Gastroesophageal sphincter (tissue), 4 donors: ENCODE data around the gene SPRY4. TPM values are rescaled to one million over a fixed set of nuclear protein-coding genes. Genes with fewer than 3 reads are reported as not detected.

ENCODE experiments used
- ATAC-seq: fragments of 150-250 bp; one replicate; pipeline ENCODE4 v1.9.1; 2016; ENCODE audit warnings: mild to moderate bottlenecking, moderate library complexity
- H3K27ac ChIP-seq, 4 donors: fragments of 200-600 bp; sonication (generic) in 3 of 4; 1 replicate in 3 of 4; 2 replicates in 1 of 4; pipeline ENCODE4 v1.5.1; 2016 to 2019
- H3K27me3 ChIP-seq: fragments of 200-600 bp; sonication (generic); one replicate; pipeline ENCODE4 v1.5.1; 2019
- H3K36me3 ChIP-seq, 2 donors: fragments of 200-600 bp; sonication (generic); one replicate each; pipeline ENCODE4 v1.5.1; 2019; ENCODE audit warnings: control low read depth in 1 of 2
- H3K4me1 ChIP-seq, 3 donors: fragments of 200-600 bp; sonication (generic); 1 replicate in 2 of 3; 2 replicates in 1 of 3; pipeline ENCODE4 v1.5.1; 2016 to 2019; ENCODE audit warnings: control low read depth in 2 of 3
- H3K4me3 ChIP-seq, 2 donors: fragments of 200-600 bp; sonication (generic); one replicate each; pipeline ENCODE4 v1.5.1; 2019; ENCODE audit warnings: mild to moderate bottlenecking in 1 of 2, moderate library complexity in 1 of 2
- H3K9me3 ChIP-seq, 3 donors: fragments of 200-600 bp; sonication (generic); one replicate each; pipeline ENCODE4 v1.5.1; 2017 to 2019; ENCODE audit warnings: control low read depth in 2 of 3
- CTCF ChIP-seq, 4 experiments: fragments of 200-600 bp in 2 of 4; fragments of 450-650 bp in 2 of 4; sonication (generic) in 1 of 4; IDR thresholded peaks; one replicate each; pipeline ENCODE4 v1.5.1; 2017 to 2019; ENCODE audit warnings: antibody characterized with exemption in 4 of 4, mild to moderate bottlenecking in 2 of 4, moderate library complexity in 2 of 4
- EP300 ChIP-seq: sonication (generic); formaldehyde crosslinking; IDR thresholded peaks from one replicate; pipeline ENCODE4 v1.6.1; 2017; ENCODE audit warnings: antibody characterized with exemption, mild to moderate bottlenecking
- POLR2A ChIP-seq, 2 donors: fragments of 450-650 bp; IDR thresholded peaks; one replicate each; pipeline ENCODE4 v1.6.1; 2017; ENCODE audit warnings: antibody characterized with exemption in 2 of 2, mild to moderate bottlenecking in 2 of 2, moderate library complexity in 1 of 2
- POLR2AphosphoS5 ChIP-seq: sonication (generic); formaldehyde crosslinking; IDR thresholded peaks from one replicate; pipeline ENCODE4 v1.6.1; 2017; ENCODE audit warnings: antibody characterized with exemption
- WGBS, 2 donors: methylation state at CpG; one replicate each; pipeline ENCODE4 v1.1.5; 2018; ENCODE audit warnings: low coverage in 1 of 2; 5-methylcytosine and 5-hydroxymethylcytosine counted together
- total RNA-seq, 4 donors: library from RNA; depleted of rRNA; stranded (reverse); fragments of >200 nt; gene quantifications; one replicate each; pipeline ENCODE4 v1.1.0, GENCODE V29; 2016

SPRY4 gene
- total RNA-seq, 4 donors from 2014 or later: 9.2 to 18.1 (median 12.7) TPM

GRCh38 chr5:142320851-142321560, 3.8 kb downstream of the SPRY4 start:
- 33 to 40% methylated on average over 3 to 5 of the region's 8 CpGs for WGBS, 2 donors
- Histone ChIP-seq H3K27ac (peak overlapping the region in 3 of 4 donors; percentile 28 to 52 (median 49)), H3K4me3 (peak overlapping the region in 1 of 2 donors; percentile 65), H3K4me1 (peaks cover 0 to 89% (median 40%) of the 10 kb centered on the region in 3 donors), H3K9me3 (no peaks in the 10 kb centered on the region), H3K27me3 (peaks cover 9% of the 10 kb centered on the region), H3K36me3 (no peaks in the 10 kb centered on the region)
- TF ChIP-seq POLR2A (IDR thresholded peaks at IDR 0.05): no peak
- no peak for TF ChIP-seq EP300
- TF ChIP-seq POLR2AphosphoS5: no peak
- no peak for TF ChIP-seq CTCF (IDR thresholded peaks at IDR 0.05)
- ATAC-seq: no peak

DNA sequence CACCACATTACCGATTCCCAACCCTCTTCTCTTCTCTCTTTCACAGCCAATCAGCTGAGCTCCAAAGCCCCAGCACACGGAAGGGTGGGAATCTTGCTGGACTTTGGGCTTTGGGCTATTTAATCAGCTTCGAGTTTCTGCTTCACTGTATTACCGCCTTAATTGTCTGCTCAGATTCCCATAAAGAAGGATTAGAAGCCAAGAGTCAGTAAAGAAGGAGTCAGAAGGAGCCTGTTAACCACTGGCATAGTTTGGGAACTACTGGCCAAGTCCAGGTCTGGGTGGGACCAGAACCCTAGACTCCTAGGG, 4.4 kb downstream of the SPRY4 start:
- Histone ChIP-seq H3K9me3 (no peaks in the 10 kb centered on the region), H3K27ac (peak overlapping the region in 3 of 4 donors; percentile 28 to 52 (median 49)), H3K27me3 (peaks cover 3% of the 10 kb centered on the region), H3K4me1 (peaks cover 0 to 89% (median 40%) of the 10 kb centered on the region in 3 donors), H3K36me3 (no peaks in the 10 kb centered on the region), H3K4me3 (peak overlapping the region in 1 of 2 donors; percentile 65)
- no peak for TF ChIP-seq POLR2AphosphoS5
- TF ChIP-seq EP300: no peak
- TF ChIP-seq POLR2A (IDR thresholded peaks at IDR 0.05): no peak
- TF ChIP-seq CTCF (IDR thresholded peaks at IDR 0.05): no peak
- WGBS, 2 donors: 68 to 80% methylated on average over 4 of the region's 4 CpGs
- no peak for ATAC-seq

DNA sequence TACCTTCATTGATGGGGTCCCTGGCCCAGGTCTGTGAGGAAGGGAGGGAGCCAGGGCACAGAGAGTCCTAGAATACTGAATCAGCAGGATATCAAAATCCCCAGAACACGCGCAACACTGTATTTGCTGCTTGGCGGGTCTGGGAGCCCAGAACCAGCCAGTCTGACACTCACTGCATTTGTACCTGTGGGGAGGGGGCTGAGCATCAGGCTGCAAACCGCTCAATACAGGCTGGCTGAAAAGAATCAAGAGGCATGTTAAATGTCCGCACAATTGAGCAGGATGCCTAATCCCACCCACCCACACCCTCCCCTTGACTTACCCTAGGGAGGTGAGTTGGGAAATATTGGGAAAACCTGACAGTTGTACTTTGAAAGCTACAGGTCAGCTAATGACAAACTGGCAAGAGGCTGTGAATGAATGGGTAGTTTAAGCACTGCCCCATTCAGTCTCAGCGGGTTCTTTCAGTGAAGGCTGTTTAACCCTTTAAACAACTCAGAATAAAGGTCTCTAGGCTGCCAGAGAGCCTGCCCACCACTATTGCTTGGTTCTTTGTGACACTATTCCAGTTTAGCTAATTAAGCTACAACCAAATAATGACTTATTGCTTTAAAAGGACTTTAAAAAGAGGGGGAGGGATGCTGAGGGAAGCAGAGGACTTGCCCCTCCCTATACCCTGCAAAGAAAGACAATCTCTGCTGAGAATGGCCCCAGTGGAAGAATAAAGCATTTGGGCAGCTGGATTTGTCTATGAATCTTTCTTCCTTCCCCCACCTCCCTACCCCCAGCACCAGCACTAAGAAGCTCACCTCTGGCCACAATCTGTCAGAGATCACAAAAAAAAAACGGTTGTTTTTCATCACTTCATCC, 5.0 kb downstream of the SPRY4 start:
- no peak for TF ChIP-seq EP300
- TF ChIP-seq POLR2A (IDR thresholded peaks at IDR 0.05): no peak
- TF ChIP-seq CTCF (IDR thresholded peaks at IDR 0.05): no peak
- TF ChIP-seq POLR2AphosphoS5: no peak
- WGBS, 2 donors: 67 to 68% methylated on average over 2 to 4 of the region's 7 CpGs
- Histone ChIP-seq H3K27me3 (no peaks in the 10 kb centered on the region), H3K4me3 (peak overlapping the region in 1 of 2 donors; percentile 65), H3K4me1 (peaks cover 0 to 89% (median 37%) of the 10 kb centered on the region in 3 donors), H3K9me3 (no peaks in the 10 kb centered on the region), H3K27ac (peak overlapping the region in 3 of 4 donors; percentile 28 to 52 (median 49)), H3K36me3 (no peaks in the 10 kb centered on the region)
- no peak for ATAC-seq

GRCh38 chr5:142319105-142319504, 5.7 kb downstream of the SPRY4 start:
- ATAC-seq: no peak
- peaks cover 0 to 92% (median 40%) of the 10 kb centered on the region in 3 donors for H3K4me1 ChIP-seq
- WGBS, 2 donors: 50 to 60% methylated on average over 1 to 2 of the region's 2 CpGs

More at GRCh38 chr5:142319105-142319504, 5.7 kb downstream of the SPRY4 start:
- TF ChIP-seq POLR2A (IDR thresholded peaks at IDR 0.05) (no peak), POLR2AphosphoS5 (no peak), CTCF (IDR thresholded peaks at IDR 0.05) (no peak)
- H3K36me3 ChIP-seq: peaks cover 0 to 5% of the 10 kb centered on the region in 2 donors
- H3K4me3 ChIP-seq: peak overlapping the region in 1 of 2 donors; percentile 19
- H3K27me3 ChIP-seq: no peaks in the 10 kb centered on the region
- H3K27ac ChIP-seq: peak overlapping the region in 3 of 4 donors; percentile 9 to 49 (median 38)
- no peaks in the 10 kb centered on the region for H3K9me3 ChIP-seq
